Measurements from ENCODE around the gene PAN2.
"Not testable (repeated sequence)": the region's sequence is repeated elsewhere in the genome, so short reads cannot be mapped to it uniquely, and the experiment has no call there.

PAN2 gene

DNA sequence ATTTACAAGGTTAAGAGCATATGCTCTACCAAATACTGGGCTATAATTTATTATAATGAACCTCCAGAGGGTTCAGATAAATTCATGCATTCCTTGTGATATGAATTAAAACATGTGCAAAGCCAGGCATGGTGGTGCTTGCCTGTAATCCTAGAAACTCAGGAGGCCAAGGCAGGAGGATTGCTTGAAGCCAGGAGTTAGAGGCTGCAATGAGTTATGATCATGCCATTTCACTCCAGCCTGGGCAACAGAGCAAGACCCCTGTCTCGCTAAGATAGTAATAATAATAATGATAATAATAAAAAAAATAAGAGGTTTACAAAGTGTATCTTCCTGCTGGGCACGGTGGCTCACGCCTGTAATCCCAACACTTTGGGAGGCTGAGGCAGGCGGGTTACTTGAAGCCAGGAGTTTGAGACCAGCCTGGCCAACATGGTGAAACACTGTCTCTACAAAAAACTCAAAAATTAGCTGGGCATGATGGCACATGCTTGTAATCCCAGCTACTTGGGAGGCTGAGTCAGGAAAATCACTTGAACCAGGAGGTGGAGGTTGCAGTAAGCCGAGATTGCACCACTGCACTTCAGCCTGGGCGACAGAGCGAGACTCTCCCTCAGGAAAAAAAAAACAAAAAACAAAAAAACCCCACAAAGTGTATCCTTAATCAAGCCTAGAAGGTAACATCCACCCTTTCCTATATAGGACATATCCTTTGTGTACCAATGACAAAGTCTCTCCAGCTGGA lies 26.4 kb downstream of the PAN2 start:
- no peak for DNase-seq

DNA sequence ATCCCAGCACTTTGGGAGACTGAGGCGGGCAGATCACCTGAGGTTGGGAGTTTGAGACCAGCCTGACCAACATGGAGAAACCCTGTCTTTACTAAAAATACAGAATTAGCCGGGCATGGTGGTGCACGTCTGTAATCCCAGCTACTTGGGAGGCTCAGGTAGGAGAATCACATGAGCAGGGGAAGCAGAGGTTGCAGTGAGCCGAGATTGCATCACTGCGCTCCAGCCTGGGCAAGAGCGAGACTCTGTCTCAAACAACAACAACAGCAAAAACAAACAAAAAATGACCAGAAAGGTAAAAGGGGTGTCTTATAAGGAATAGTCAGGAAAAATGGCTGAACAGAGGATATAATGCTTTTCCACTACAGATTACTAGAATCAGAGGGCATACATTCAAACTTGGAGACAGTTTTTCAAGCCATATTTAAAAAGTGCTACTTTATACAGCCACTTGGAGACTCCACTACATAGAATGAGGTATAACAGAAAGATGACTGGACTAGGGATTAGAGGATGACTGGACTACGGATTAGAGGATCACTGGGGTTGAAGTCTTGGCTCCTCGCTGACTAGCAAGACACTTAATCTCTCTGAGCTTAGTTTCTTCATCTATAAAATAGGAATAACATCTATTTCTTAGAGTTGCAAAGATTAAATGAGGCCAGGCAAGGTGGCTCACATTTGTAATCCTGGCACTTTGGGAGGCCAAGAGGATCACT lies 28.8 kb downstream of the PAN2 start:
- no peak for DNase-seq

DNA sequence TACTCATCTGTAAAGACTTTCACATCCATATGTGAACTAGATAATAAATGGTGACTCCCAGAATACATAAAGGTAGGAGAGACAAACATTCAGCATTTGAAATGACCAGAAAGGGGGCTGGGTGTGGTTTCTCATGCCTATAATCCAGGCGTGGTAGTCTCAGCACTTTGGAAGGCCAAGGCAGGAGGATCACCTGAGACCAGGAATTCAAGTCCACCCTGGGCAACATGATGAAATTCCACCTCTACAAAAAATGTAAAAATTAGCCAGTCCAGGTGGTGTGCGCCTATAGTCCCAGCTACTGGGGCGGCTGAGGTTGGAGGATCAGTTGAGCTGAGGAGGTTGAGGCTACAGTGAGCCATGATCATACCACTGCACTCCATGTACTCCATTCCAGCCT lies 29.5 kb downstream of the PAN2 start:
- no peak for DNase-seq

DNA sequence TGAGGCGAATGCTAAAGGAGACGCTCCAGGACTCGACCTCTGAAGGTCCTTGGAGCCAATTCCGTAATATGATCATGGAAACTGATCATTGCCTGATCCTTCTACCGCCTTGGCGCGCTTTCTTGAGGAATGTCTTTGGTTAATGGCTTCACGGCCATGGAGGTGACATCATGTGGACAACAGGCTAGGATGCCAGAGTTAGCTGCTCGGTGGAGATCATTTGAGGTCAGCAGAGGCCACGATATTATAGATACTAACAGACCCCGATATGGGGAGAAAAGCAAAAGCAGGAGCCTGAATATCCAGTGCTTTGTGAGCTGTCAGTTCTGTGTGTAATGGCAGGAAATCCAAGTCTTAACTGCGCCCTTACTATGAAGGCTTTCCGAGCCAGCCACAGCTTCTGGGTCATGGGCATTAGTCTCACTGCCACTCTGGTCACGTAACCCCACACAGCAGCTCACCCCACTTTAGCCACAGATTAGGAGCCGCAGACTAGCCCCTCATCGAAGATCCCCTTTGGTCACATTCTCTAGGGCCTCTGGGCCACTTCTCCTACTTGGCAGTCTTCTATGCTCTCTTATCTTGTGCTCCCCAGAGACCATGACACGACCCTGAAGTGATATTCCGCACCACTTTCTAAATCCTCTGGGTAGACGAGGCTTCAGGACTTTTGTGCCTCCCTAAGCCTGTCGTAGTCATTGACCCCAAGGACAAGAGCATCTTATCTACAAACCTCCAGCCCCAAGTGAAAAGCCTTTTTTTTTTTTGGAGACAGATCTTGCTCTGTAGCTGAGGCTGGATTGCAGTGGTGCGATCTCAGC lies 32.9 kb downstream of the PAN2 start:
- DNase-seq = no peak

DNA sequence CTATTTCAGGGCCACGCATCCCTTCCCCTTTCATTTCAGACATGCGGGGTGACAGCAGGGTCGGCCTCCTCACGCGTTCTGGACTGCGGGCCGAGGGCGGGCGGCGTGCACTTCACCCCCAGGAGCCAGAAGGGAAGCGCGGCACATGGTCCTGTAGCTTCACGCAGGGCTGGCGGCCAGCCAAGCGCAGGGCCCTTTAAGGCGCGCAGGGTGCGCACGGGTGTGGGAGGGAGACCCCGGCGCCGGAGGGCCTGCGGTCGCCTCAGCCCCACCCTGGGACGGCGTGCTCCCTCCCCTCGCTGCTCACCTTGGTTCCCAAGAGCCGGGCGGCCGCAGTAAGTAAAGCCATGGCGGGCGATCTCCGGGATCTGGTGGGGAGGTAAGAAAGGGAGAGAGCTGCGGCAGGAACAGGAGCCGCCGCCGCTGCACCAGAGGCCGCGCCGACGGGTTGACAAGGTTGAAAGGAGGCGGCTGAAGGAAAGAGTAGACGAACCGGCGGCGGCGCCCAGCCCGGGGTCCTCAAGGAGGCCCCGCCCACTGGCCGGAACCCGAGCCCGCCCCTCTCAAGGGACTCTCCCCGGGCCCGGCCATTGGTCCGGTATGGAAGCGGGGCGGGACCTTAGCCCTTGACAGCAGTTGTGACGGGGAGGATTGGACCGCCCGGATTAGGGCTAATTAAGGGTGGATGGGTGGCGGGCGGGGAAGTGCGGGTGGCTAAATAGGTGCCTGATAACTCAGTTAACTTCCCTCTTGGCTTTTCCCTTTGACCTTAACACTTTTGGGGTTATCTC lies 33.8 kb downstream of the PAN2 start, which contains the start of gene CS:
Gene CS (minus strand): TSS at position 478 of the 791 bp plus-strand sequence. CDS start 129 bp downstream, at position 349.
- DNase-seq = peak; percentile 98

DNA sequence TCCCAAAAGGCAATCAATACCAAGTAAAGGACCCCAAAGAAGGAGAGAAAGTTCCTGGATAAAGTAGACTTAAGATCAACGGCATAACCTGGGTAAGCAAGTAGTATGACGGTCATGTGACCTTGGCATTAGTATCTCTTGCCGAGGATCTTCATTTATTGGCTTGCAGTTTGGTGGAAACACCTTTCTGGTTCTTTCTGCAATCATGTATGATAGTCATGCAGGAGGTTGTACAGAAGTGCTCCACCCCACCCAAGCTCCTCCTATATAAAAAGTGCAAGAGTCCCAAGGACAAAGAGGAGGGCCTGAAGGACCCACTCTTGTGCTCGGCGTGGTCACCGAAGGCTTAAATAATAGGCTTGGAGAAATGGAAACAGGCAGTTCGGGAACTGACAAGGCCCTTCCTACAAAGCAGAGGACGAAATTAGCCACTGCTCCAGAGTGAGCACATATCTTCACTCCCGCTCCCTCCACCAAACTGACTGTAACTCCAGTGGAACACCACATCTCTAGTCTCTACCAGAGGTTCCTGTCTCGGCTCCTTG lies 34.4 kb downstream of the PAN2 start:
- no peak for DNase-seq

DNA sequence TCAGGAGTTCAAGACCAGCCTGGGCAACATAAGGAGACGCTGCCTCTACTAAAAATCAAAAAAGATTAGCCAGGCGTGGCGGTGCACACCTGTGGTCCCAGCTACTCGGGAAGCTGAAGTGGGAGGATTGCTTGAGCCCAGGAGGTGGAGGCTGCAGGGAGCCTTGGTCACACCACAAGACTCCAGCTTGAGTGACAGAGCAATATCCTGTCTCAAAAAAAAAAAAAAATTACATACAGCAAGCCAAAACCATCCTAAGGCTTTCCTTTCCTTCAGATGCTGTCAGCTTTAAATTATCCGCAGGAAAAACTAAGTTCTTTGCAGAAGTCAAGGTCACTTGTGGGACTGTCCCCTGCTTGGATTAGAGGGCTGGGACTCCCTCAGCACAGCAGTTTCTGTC lies 35.0 kb downstream of the PAN2 start:
- DNase-seq = no peak

DNA sequence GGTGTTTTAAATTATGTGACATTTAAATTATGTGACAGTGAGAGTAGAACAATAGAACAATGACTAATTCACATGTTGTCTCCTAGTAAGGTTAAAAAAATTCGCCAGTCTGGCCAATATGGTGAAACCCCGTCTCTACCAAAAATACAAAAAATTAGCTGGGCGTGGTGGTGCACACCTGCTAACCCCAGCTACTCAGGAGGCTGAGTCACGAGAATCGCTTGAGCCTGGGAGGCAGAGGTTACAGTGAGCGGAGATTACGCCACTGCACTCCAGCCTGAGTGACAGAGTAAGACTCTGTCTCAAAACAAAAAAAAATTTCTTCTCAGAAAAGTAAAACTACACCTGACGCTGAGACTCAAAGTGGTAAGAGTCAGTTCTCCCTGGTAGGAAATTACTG lies 36.4 kb downstream of the PAN2 start:
- DNase-seq = no peak

DNA sequence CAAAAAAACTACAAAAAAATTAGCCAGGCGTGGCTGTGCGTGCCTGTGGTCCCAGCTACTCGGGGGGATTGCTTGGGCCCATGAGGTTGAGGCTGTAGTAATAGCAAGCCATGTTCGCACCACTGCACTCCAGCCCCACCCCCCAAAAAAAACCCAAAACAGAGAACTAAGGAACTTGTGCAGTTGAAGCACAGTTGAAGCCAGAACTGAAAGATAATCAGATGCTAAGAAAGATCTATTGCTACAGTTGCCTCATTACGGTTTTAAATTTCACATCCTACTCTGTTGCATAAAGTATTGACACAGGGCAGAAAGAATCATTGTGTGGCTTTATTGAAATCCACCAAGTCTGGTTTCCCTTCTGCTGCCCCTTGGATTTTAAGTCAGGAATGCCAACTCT lies 37.5 kb downstream of the PAN2 start:
- DNase-seq = no peak

DNA sequence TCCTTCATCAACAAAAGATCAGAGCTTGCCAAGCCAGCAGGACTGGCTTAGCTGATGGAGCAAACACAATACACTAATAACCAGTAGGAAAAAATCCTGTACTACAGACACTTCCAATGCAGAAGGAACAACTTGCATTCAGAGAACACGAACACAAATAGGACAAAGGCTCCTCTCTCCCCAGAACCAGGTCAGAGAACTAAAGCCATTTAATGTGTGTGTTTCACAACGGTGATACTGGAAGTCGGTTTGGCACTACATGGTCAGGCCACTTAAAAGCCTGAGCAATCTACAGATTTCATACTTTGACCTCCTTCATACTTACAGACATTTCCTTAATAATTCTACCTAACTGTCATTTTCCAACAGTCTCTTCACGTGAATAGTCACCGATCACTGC lies 40.0 kb downstream of the PAN2 start:
- DNase-seq = no peak

DNA sequence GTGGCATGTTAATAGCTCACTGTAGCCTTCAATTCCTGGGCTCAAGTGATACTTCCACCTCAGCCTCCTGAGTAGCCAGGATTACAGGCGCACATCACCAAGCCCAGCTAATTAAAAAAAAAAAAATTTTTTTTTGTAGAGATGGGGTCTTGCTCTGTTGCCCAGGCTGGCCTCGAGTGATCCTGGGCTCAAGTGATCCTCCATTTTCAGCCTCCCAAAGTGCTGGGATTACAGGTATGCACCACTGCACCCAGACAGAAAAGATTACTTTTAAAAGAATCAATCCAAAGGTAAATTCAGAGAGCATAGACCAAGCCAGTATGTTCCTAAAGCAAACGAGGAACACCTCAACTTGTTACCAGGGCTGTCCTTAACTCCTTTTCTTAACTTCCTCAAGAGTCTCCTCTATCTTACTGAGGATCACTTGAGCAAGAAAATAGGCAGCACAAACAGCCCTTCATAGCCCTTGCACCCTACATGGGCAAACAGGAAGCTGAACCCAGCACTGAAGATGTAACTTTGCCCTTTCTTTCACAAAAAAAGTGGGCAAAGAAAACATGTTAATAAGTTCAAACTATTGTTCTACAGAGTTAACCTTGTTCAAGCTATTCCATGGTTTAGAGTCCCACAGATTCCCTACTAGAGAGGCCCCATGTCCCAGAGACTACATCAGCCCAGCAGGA lies 45.0 kb downstream of the PAN2 start:
- no peak for DNase-seq

DNA sequence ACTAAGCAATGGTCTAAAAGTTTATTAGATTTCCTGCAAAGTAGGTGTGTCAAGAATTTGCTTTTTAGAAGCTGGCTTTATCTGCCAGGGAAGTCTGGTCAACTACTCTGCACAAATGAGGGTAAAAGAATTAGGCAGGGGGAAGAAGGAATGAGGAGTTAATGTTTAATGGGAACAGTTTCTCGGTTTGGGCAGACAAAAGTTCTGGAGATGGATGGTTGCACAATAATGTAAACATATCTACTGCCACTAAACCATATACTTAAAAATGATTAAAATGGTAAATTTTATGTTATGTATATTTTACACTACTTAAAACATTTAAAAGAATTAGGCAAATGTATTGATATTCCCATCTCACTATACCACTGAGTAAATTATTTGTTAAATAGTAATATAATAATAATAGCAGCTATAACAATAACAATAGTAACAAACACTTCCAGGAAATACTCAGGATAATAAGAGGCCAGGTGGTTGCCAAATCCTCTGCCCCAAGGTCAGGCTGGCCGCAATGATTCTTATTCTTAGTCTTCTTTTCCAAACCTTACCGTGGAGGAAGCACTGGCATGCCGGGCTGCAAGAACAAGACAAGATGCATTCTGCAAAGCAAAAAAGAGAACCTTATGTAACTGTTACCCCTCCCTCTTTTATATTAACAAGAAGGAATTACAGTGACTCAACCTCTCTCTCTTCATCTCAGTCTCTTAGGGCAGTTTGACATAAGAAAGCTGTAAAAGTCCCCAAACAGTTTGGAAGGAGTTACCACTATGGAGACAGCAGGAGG lies 47.6 kb downstream of the PAN2 start:
- DNase-seq = no peak

DNA sequence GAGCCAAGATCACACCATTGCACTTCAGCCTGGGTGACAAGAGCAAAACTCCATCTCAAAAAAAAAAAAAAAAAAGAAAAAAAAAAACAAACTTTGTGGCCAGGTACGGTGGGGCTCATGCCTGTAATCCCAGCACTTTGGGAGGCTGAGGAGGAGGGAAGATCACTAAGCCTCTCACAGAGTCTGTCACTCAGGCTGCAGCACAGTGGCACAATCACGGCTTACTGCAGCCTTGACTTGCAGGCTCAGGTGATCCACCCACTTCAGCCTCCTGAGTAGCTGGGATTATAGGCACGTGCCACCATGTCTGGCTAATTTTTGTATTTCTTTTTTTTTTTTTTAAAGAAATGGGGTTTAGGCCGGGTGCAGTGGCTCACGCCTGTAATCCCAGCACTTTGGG lies 49.5 kb downstream of the PAN2 start:
- not testable (repeated sequence) for DNase-seq

DNA sequence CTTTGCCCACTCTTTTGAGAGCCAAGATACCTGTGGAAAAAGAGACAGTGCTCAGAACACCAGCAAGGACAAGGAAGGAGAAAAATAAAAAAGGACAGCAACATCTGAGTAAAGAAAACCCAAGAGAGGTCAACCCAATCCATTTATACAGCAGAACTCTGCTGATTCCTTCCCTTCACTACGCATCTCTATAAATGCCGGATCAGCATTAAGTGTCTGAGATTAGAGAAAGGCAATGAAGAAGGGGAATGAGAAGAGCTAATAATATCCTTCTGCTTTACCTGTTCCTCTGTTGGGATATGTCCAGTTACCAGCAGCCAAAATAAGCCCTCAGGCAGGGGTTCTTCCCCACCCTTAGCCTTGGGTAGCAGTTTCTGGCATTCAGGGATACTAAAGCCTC lies 51.2 kb downstream of the PAN2 start:
- no peak for DNase-seq

DNA sequence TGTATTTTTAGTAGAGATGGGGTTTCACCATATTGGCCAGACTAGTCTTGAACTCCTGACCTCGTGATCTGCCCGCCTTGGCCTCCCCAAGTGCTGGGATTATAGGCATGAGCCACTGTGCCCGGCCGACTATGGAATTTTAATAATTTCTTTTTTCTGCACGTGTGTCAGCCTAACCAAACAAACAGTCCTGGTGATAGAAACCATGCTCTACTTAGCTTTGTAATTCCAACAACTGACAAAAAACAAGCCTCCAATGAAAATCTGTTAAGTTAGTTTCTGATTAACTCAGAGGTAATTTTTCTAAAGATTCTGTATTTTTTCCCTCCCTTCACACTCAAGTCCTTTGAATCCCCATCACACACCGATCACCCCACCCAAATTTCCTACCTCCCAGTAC lies 51.8 kb downstream of the PAN2 start:
- no peak for DNase-seq

DNA sequence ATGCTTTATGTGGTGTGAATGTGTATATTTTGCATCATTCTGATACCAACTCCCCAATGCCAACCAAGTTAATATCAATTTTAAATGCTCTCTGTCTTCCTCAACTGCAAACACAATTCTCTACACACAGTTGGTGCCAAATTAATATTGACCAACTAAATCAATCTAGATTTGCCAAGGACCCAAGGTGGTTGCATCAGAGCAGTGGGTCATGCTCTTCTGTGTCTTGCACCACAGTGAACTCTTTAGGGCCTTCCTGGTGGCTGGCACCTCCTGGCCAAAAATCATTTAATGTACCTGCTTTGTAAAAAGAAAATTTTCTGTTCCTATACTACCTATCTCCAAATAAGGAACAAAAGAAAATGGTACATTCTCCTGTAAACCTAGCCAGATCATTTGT lies 53.0 kb downstream of the PAN2 start:
- no peak for DNase-seq

DNA sequence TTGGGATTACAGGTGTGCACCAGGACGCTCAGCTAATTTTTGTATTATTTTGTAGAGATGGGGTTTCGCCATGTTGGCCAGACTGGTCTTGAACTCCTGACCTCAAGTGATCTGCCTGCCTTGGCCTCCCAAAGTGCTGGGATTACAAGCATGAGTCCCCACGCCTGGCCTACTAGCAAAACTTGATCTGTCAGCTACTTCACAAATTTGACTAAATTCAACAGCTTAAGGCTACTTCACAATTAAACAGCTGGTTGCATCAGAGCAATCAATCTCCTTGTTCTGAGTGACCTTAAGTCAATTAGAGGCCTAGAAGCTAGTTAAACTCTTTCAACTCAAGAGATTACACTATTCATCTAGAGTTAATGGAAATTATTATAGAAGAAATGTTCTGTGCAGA lies 54.9 kb downstream of the PAN2 start:
- no peak for DNase-seq

DNA sequence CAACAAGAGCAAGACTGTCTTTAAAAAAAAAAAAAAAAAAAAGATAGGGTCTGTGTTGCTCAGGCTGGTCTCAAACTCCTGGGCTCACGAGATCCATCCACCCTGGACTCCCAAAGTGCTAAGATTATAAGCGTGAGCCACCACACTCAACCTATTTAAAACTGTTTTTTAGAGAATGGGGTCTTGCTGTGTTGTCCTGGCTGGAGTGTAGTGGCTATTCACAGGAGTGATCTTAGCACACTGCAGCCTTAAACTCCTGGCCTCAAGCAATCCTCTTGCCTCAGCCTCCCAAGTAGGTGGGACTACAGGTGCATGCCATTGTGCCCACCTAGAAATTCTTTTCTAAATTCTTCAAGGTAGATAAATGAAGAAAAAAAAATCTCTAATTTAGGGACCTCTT lies 59.5 kb downstream of the PAN2 start:
- no peak for DNase-seq

DNA sequence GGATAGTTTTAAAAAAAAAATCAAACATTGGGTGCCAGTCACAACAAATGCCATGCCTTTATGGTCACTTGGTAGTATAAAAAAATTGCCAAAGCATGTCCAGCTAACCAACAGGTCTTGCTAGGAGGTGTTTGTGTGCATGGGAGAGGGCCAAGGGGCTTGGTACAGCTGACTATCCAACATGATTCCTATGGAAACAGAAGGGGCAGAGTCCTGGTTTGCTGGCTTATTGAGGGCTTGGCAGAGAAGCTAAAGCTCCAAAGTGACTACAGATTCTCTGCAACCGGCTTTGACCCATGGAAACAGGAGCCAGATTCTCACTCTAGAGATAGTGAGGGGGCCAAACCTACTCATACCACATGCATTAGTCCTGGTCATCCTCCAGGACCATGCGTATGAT lies 61.3 kb downstream of the PAN2 start:
- DNase-seq = not testable (repeated sequence)

DNA sequence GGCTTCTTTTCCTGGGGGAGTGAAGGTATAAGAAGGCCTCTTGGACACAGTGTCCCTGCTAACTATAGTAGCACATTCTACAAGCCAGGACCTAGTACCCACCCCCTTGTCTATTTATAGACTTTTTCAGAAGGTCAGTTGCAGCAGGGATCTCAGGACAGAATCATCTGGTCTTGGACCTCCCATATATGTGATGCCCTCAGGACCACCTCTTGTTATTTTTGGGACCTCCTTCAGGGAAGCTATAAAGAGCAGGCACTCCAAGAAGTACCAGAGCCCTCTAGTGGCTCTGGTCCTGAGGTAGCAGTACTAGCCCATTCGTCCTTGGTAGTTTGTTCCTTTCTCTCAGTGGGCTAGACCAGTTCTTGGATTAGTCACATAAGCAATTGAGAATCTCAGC lies 62.8 kb downstream of the PAN2 start:
- no peak for DNase-seq

Measured in right kidney (tissue), 1 donor.